Hematopoietic multipotent progenitor cell treated with erythropoietin and hydrocortisone succinate and interleukin-3 and kit ligand, for 6 days (in vitro differentiated cells): ENCODE measurements around the gene FOXL2.
A peak's percentile ranks its signal among the peaks of the same experiment; 100 is the strongest.
"Not testable (repeated sequence)": the region's sequence is repeated elsewhere in the genome, so short reads cannot be mapped to it uniquely, and the experiment has no call there.

Source experiments
- DNase-seq: peaks from one replicate; pipeline ENCODE4 v3.0.0-alpha.2; 2015

Gene FOXL2

GRCh38 chr3:138923531-138923994 lies 23.4 kb downstream of the FOXL2 start:
- DNase-seq = peak; percentile 95

GRCh38 chr3:138922400-138922799 lies 24.5 kb downstream of the FOXL2 start:
- not testable (repeated sequence) for DNase-seq

- no peak for DNase-seq
These were observed 25.3 kb downstream of the FOXL2 start for GRCh38 chr3:138921316-138922292.

GRCh38 chr3:138919325-138919724 lies 27.6 kb downstream of the FOXL2 start:
- DNase-seq = peak; percentile 44

GRCh38 chr3:138916824-138917223 lies 30.1 kb downstream of the FOXL2 start:
- DNase-seq = no peak

GRCh38 chr3:138915503-138916498 lies 31.1 kb downstream of the FOXL2 start:
- DNase-seq = peak; percentile 94

- no peak for DNase-seq
These were observed 32.0 kb downstream of the FOXL2 start for GRCh38 chr3:138914870-138915502.

GRCh38 chr3:138913766-138914165 lies 33.2 kb downstream of the FOXL2 start:
- peak; percentile 50 for DNase-seq

- DNase-seq = peak; percentile 79
These were observed 34.7 kb downstream of the FOXL2 start for GRCh38 chr3:138912237-138912636.

- no peak for DNase-seq
These were observed 35.3 kb downstream of the FOXL2 start for GRCh38 chr3:138911621-138912020.

GRCh38 chr3:138909904-138910303 lies 37.0 kb downstream of the FOXL2 start:
- DNase-seq = no peak

- peak; percentile 76 for DNase-seq
These were observed 38.1 kb downstream of the FOXL2 start for GRCh38 chr3:138908846-138909245.

GRCh38 chr3:138907539-138907938 lies 39.4 kb downstream of the FOXL2 start:
- DNase-seq = no peak

GRCh38 chr3:138902171-138902570 lies 44.8 kb downstream of the FOXL2 start:
- DNase-seq = peak; percentile 57

- no peak for DNase-seq
These were observed 45.4 kb downstream of the FOXL2 start for GRCh38 chr3:138901567-138901966.

- no peak for DNase-seq
These were observed 47.5 kb downstream of the FOXL2 start for GRCh38 chr3:138899351-138899991.

- DNase-seq = peak; percentile 49
These were observed 48.2 kb downstream of the FOXL2 start for GRCh38 chr3:138898708-138899107.

- DNase-seq = no peak
These were observed 48.6 kb downstream of the FOXL2 start for GRCh38 chr3:138898301-138898700.
